Measurements from ENCODE around the gene SLX9.

GRCh38 chr21:44890961-44891541 lies 48.8 kb upstream of the SLX9 start:
- TF ChIP-seq CTCF (IDR thresholded peaks at IDR 0.05) (no peak), ZFX (IDR thresholded peaks at IDR 0.05; ENCODE audit: borderline replicate concordance) (no peak)
